Body of pancreas (tissue), 4 donors: Measurements from ENCODE around the gene SEC62.

Source experiments
- POLR2A ChIP-seq, 3 donors: fragments of 450-650 bp; IDR thresholded peaks; one replicate each; pipeline ENCODE4 v1.6.1; 2016; ENCODE audit warnings: antibody characterized with exemption in 3 of 3, mild to moderate bottlenecking in 2 of 3
- TF ChIP-seq, protein P1 (sequence below), 7 experiments: fragments of 450-650 bp in 4 of 7; fragments of 200-600 bp in 3 of 7; sonication (generic) in 3 of 7; IDR thresholded peaks; one replicate each; pipeline ENCODE4 v1.5.1; 2016 to 2019; ENCODE audit warnings: antibody characterized with exemption in 7 of 7

GRCh38 chr3:169931747-169932520 lies 34.7 kb upstream of the SEC62 start:
- no peak for TF ChIP-seq POLR2A (IDR thresholded peaks at IDR 0.05)
- TF ChIP-seq, protein P1, sequence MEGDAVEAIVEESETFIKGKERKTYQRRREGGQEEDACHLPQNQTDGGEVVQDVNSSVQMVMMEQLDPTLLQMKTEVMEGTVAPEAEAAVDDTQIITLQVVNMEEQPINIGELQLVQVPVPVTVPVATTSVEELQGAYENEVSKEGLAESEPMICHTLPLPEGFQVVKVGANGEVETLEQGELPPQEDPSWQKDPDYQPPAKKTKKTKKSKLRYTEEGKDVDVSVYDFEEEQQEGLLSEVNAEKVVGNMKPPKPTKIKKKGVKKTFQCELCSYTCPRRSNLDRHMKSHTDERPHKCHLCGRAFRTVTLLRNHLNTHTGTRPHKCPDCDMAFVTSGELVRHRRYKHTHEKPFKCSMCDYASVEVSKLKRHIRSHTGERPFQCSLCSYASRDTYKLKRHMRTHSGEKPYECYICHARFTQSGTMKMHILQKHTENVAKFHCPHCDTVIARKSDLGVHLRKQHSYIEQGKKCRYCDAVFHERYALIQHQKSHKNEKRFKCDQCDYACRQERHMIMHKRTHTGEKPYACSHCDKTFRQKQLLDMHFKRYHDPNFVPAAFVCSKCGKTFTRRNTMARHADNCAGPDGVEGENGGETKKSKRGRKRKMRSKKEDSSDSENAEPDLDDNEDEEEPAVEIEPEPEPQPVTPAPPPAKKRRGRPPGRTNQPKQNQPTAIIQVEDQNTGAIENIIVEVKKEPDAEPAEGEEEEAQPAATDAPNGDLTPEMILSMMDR (IDR thresholded peaks at IDR 0.05), result no peak
